RWPE2 (cell line): ENCODE data around the gene MTFR1L.

Experiments used
- ATAC-seq: fragments of 200-7000 bp; cut with Tn5 transposase; 3 replicates; pipeline ENCODE4 v1.9.1; 2021; ENCODE audit warnings: low read depth
- DNase-seq: peaks from one replicate; pipeline ENCODE4 v3.0.0-alpha.2; 2020; ENCODE audit warnings: low spot score
- H3K27ac ChIP-seq: fragments of 450-650 bp; 2 replicates; pipeline ENCODE4 v1.5.1; 2017; ENCODE audit warnings: mild to moderate bottlenecking; ENCODE audit not compliant: poor library complexity, severe bottlenecking
- H3K27me3 ChIP-seq: fragments of 250-450 bp; sonication (Bioruptor Pico); 2 replicates; pipeline ENCODE4 v1.5.1; 2021; ENCODE audit warnings: mild to moderate bottlenecking, moderate library complexity; ENCODE audit not compliant: insufficient read depth, poor library complexity, severe bottlenecking
- H3K36me3 ChIP-seq: fragments of 250-450 bp; sonication (Bioruptor Pico); 2 replicates; pipeline ENCODE4 v1.5.1; 2020; ENCODE audit warnings: low read depth, mild to moderate bottlenecking, moderate library complexity
- H3K4me1 ChIP-seq: fragments of 250-450 bp; sonication (Bioruptor Pico); 2 replicates; pipeline ENCODE4 v1.5.1; 2021; ENCODE audit warnings: mild to moderate bottlenecking, moderate library complexity; ENCODE audit not compliant: insufficient read depth, poor library complexity, severe bottlenecking
- H3K4me3 ChIP-seq: fragments of 250-450 bp; sonication (Bioruptor Pico); 2 replicates; pipeline ENCODE4 v1.5.1; 2021; ENCODE audit warnings: mild to moderate bottlenecking, moderate library complexity; ENCODE audit not compliant: severe bottlenecking
- H3K9me3 ChIP-seq: fragments of 250-450 bp; sonication (Bioruptor Pico); 2 replicates; pipeline ENCODE4 v1.5.1; 2021; ENCODE audit warnings: mild to moderate bottlenecking, moderate library complexity; ENCODE audit not compliant: severe bottlenecking
- TF ChIP-seq, protein P1 (sequence below): fragments of 450-650 bp; IDR thresholded peaks from one replicate; pipeline ENCODE4 v1.5.1; 2017; ENCODE audit warnings: mild to moderate bottlenecking, moderate library complexity; ENCODE audit not compliant: poor library complexity, severe bottlenecking

MTFR1L gene

DNA sequence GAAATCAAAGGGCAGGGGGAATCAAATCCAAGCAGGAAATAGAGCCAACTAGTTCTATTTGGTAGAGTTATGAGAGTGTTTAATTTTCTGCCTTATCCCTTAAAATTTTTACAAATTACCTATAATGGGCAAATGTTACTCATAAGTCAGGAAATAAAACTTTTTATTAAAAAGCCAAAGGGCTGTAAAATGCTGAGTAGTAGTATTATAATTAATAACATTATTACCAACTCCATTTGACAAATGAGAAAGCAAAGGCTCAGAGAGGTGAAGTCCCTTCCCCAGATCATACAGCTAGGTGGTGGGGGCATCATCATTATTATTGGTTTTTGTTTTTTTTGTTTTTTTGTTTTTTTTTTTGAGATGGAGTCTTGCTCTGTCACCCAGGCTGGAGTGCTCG is 16.4 kb upstream of the MTFR1L start:
- ATAC-seq (no peak), DNase-seq (no peak)
- no peaks in the 10 kb centered on the region for H3K27me3 ChIP-seq
- no peak overlapping the region for H3K27ac ChIP-seq
- H3K36me3 ChIP-seq, result peaks cover 13% of the 10 kb centered on the region
- TF ChIP-seq, protein P1, sequence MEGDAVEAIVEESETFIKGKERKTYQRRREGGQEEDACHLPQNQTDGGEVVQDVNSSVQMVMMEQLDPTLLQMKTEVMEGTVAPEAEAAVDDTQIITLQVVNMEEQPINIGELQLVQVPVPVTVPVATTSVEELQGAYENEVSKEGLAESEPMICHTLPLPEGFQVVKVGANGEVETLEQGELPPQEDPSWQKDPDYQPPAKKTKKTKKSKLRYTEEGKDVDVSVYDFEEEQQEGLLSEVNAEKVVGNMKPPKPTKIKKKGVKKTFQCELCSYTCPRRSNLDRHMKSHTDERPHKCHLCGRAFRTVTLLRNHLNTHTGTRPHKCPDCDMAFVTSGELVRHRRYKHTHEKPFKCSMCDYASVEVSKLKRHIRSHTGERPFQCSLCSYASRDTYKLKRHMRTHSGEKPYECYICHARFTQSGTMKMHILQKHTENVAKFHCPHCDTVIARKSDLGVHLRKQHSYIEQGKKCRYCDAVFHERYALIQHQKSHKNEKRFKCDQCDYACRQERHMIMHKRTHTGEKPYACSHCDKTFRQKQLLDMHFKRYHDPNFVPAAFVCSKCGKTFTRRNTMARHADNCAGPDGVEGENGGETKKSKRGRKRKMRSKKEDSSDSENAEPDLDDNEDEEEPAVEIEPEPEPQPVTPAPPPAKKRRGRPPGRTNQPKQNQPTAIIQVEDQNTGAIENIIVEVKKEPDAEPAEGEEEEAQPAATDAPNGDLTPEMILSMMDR, result no peak
- no peak overlapping the region for H3K4me3 ChIP-seq
- peaks cover 3% of the 10 kb centered on the region for H3K9me3 ChIP-seq
- H3K4me1 ChIP-seq, result no peaks in the 10 kb centered on the region

- H3K4me1 ChIP-seq, result no peaks in the 10 kb centered on the region
- H3K4me3 ChIP-seq, result no peak overlapping the region
- H3K9me3 ChIP-seq, result peaks cover 3% of the 10 kb centered on the region
- TF ChIP-seq, protein P1, result no peak
- ATAC-seq (peak; percentile 30; the same call in 1 of the 3 replicates), DNase-seq (no peak)
- H3K27me3 ChIP-seq, result no peaks in the 10 kb centered on the region
- peaks cover 13% of the 10 kb centered on the region for H3K36me3 ChIP-seq
- no peak overlapping the region for H3K27ac ChIP-seq
These were observed 15.3 kb upstream of the MTFR1L start for GRCh38 chr1:25804244-25804963.

DNA sequence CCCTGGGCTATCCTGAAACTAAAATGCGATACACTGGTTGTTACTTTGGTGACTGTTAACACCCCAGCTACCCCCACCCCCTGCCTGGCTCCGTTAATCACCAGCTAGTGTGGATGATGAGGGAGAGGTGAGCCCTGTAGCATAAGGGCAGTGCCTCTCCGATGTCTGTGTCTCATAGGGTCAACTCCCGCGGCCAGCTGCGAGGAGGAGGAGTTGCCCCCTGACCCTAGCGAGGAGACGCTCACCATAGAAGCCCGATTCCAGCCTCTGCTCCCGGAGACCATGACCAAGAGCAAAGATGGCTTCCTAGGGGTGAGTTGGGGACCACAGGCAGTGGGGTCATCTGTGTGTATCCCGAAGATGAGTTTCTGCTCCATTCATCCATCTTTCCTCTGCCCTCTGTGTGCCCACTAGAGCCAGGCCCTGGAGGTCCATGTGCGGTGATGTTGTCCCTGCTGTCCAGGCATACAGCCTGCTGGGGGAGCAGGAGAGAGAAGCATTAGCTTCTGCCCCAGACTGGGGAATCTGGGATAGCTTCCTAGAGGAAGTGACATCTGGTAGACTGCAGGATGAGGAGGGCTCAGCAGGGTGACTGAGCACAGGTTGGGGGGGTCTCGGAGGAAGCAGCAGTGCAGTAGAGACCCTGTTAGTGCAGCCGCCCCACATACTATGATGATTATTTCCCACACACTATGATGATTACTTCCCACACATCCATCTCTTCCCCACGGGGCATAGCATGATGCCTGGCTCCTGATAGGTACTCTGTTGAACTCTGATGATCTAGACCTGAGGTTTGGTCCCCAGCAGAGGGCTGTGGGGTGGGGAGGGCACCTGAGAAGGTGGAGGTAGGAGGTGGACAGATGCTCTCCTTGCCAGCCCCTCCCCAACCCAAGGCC is 14.5 kb upstream of the MTFR1L start:
- Histone ChIP-seq H3K27ac (no peak overlapping the region), H3K4me1 (no peaks in the 10 kb centered on the region), H3K4me3 (no peak overlapping the region), H3K27me3 (no peaks in the 10 kb centered on the region), H3K36me3 (peaks cover 13% of the 10 kb centered on the region), H3K9me3 (peaks cover 3% of the 10 kb centered on the region)
- ATAC-seq, result no peak
- no peak for DNase-seq
- TF ChIP-seq, protein P1, result no peak

DNA sequence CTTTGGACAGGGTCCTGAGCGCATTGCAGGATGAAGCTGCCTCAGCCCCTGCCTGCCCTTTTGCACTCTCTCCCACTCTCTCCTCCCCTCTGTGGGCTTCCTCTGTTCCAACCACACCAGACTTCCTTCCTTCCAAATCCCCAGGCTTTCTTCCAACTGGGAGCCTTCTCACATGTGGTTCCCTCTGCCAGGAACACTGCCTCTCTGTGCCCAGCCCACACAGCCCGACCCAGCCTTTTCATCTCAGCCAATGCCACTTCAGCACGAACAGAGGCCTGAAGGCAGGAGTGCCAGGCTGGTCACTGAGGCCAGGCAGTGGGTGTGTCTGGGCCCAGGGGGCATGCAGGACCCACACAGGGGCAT is 13.9 kb upstream of the MTFR1L start:
- H3K36me3 ChIP-seq, result peaks cover 13% of the 10 kb centered on the region
- no peak for ATAC-seq
- TF ChIP-seq, protein P1, result no peak
- H3K27ac ChIP-seq, result no peak overlapping the region
- H3K9me3 ChIP-seq, result peaks cover 3% of the 10 kb centered on the region
- no peaks in the 10 kb centered on the region for H3K27me3 ChIP-seq
- no peaks in the 10 kb centered on the region for H3K4me1 ChIP-seq
- H3K4me3 ChIP-seq, result no peak overlapping the region
- DNase-seq, result no peak

DNA sequence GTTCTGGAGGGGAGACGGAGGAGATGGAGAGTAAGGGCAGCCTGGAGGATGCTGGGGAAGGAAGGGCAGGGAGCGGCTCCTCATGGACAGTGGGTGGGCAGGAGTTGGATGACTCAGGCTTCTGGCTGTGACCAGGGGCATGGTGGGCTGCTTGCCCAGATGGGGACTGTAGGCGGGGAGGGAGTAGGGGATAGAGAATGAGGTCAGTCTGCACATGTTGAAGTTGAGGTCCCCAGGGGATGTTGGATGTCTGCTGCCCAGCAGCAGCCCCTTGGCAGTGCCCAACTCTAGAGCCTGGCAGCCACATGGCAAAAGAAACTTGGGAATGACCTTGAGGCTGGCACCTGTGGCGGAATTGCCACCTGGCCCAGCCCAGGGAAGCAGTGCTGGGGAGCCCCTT is 13.3 kb upstream of the MTFR1L start:
- ATAC-seq (no peak), DNase-seq (no peak)
- Histone ChIP-seq H3K4me1 (no peaks in the 10 kb centered on the region), H3K9me3 (peaks cover 2% of the 10 kb centered on the region), H3K27me3 (no peaks in the 10 kb centered on the region), H3K36me3 (peaks cover 13% of the 10 kb centered on the region), H3K4me3 (no peak overlapping the region), H3K27ac (no peak overlapping the region)
- TF ChIP-seq, protein P1, result no peak
